Fibroblast of pulmonary artery (primary cell): ENCODE data around the gene EVX2.

Experiments used
- DNase-seq: peaks from one replicate; pipeline ENCODE4 v3.0.0-alpha.2; 2010; ENCODE audit warnings: low read depth
- H3K4me3 ChIP-seq: replicated peaks from 2 replicates; pipeline ENCODE4 v1.5.1; 2011; ENCODE audit warnings: low read depth, mild to moderate bottlenecking, control low read depth, low read length, moderate library complexity
- CTCF ChIP-seq: IDR thresholded peaks from 2 replicates; pipeline ENCODE4 v1.5.1; 2011; ENCODE audit warnings: mild to moderate bottlenecking, control low read depth, low read length, inconsistent platforms; ENCODE audit errors: missing control alignments

EVX2 gene

GRCh38 chr2:176027806-176028205, 56.0 kb downstream of the EVX2 start:
- DNase-seq = no peak
- H3K4me3 ChIP-seq = no peak overlapping the region
- TF ChIP-seq CTCF = no peak
